Measurements from ENCODE around the gene HERC3.

The HERC3 gene

GRCh38 chr4:88738180-88738579 is 145.9 kb downstream of the HERC3 start:
- Histone ChIP-seq H3K9ac (ENCODE audit: low read length) (no peak overlapping the region), H3K4me1 (ENCODE audit: control insufficient read depth, low read depth, low read length) (peaks cover 16% of the 10 kb centered on the region), H3K27me3 (ENCODE audit: control insufficient read depth, insufficient read depth, low read length) (no peaks in the 10 kb centered on the region), H3K36me3 (ENCODE audit: control insufficient read depth, low read depth, low read length) (no peaks in the 10 kb centered on the region), H3K9me3 (ENCODE audit: control insufficient read depth, low read depth, low read length) (no peaks in the 10 kb centered on the region), H3K27ac (ENCODE audit: low read length) (no peak overlapping the region), H3K4me3 (ENCODE audit: low read length) (no peak overlapping the region)

- Histone ChIP-seq H3K27ac (ENCODE audit: low read length) (no peak overlapping the region), H3K36me3 (ENCODE audit: control insufficient read depth, low read depth, low read length) (peaks cover 8% of the 10 kb centered on the region), H3K9me3 (ENCODE audit: control insufficient read depth, low read depth, low read length) (no peaks in the 10 kb centered on the region), H3K4me1 (ENCODE audit: control insufficient read depth, low read depth, low read length) (peaks cover 13% of the 10 kb centered on the region), H3K27me3 (ENCODE audit: control insufficient read depth, insufficient read depth, low read length) (no peaks in the 10 kb centered on the region), H3K4me3 (ENCODE audit: low read length) (no peak overlapping the region), H3K9ac (ENCODE audit: low read length) (no peak overlapping the region)
These were observed 150.3 kb downstream of the HERC3 start for GRCh38 chr4:88742561-88742960.

GRCh38 chr4:88743696-88744095 is 151.4 kb downstream of the HERC3 start:
- no peak overlapping the region for H3K4me3 ChIP-seq (ENCODE audit: low read length)
- H3K9me3 ChIP-seq (ENCODE audit: control insufficient read depth, low read depth, low read length), result no peaks in the 10 kb centered on the region
- peaks cover 2% of the 10 kb centered on the region for H3K4me1 ChIP-seq (ENCODE audit: control insufficient read depth, low read depth, low read length)
- no peak overlapping the region for H3K27ac ChIP-seq (ENCODE audit: low read length)
- H3K27me3 ChIP-seq (ENCODE audit: control insufficient read depth, insufficient read depth, low read length), result no peaks in the 10 kb centered on the region
- peaks cover 14% of the 10 kb centered on the region for H3K36me3 ChIP-seq (ENCODE audit: control insufficient read depth, low read depth, low read length)
- H3K9ac ChIP-seq (ENCODE audit: low read length), result no peak overlapping the region

GRCh38 chr4:88744609-88745008 is 152.3 kb downstream of the HERC3 start:
- Histone ChIP-seq H3K9me3 (ENCODE audit: control insufficient read depth, low read depth, low read length) (no peaks in the 10 kb centered on the region), H3K27ac (ENCODE audit: low read length) (no peak overlapping the region), H3K4me3 (ENCODE audit: low read length) (no peak overlapping the region), H3K4me1 (ENCODE audit: control insufficient read depth, low read depth, low read length) (no peaks in the 10 kb centered on the region), H3K27me3 (ENCODE audit: control insufficient read depth, insufficient read depth, low read length) (no peaks in the 10 kb centered on the region), H3K9ac (ENCODE audit: low read length) (no peak overlapping the region), H3K36me3 (ENCODE audit: control insufficient read depth, low read depth, low read length) (peaks cover 22% of the 10 kb centered on the region)

GRCh38 chr4:88745175-88745574 is 152.9 kb downstream of the HERC3 start:
- no peak overlapping the region for H3K9ac ChIP-seq (ENCODE audit: low read length)
- H3K27me3 ChIP-seq (ENCODE audit: control insufficient read depth, insufficient read depth, low read length), result no peaks in the 10 kb centered on the region
- H3K9me3 ChIP-seq (ENCODE audit: control insufficient read depth, low read depth, low read length), result no peaks in the 10 kb centered on the region
- H3K4me1 ChIP-seq (ENCODE audit: control insufficient read depth, low read depth, low read length), result no peaks in the 10 kb centered on the region
- no peak overlapping the region for H3K27ac ChIP-seq (ENCODE audit: low read length)
- no peak overlapping the region for H3K4me3 ChIP-seq (ENCODE audit: low read length)
- peaks cover 27% of the 10 kb centered on the region for H3K36me3 ChIP-seq (ENCODE audit: control insufficient read depth, low read depth, low read length)

GRCh38 chr4:88745581-88746163 is 153.4 kb downstream of the HERC3 start:
- peaks cover 27% of the 10 kb centered on the region for H3K36me3 ChIP-seq (ENCODE audit: control insufficient read depth, low read depth, low read length)
- no peak overlapping the region for H3K9ac ChIP-seq (ENCODE audit: low read length)
- H3K4me1 ChIP-seq (ENCODE audit: control insufficient read depth, low read depth, low read length), result no peaks in the 10 kb centered on the region

GRCh38 chr4:88746206-88746605 is 153.9 kb downstream of the HERC3 start:
- Histone ChIP-seq H3K27ac (ENCODE audit: low read length) (no peak overlapping the region), H3K27me3 (ENCODE audit: control insufficient read depth, insufficient read depth, low read length) (no peaks in the 10 kb centered on the region), H3K4me1 (ENCODE audit: control insufficient read depth, low read depth, low read length) (no peaks in the 10 kb centered on the region), H3K4me3 (ENCODE audit: low read length) (no peak overlapping the region), H3K9ac (ENCODE audit: low read length) (no peak overlapping the region), H3K36me3 (ENCODE audit: control insufficient read depth, low read depth, low read length) (peaks cover 27% of the 10 kb centered on the region), H3K9me3 (ENCODE audit: control insufficient read depth, low read depth, low read length) (no peaks in the 10 kb centered on the region)

More at GRCh38 chr4:88745581-88746163, 153.4 kb downstream of the HERC3 start:
- Histone ChIP-seq H3K27me3 (ENCODE audit: control insufficient read depth, insufficient read depth, low read length) (no peaks in the 10 kb centered on the region), H3K9me3 (ENCODE audit: control insufficient read depth, low read depth, low read length) (no peaks in the 10 kb centered on the region), H3K27ac (ENCODE audit: low read length) (no peak overlapping the region), H3K4me3 (ENCODE audit: low read length) (no peak overlapping the region)

GRCh38 chr4:88747351-88747750 is 155.1 kb downstream of the HERC3 start:
- no peak overlapping the region for H3K4me3 ChIP-seq (ENCODE audit: low read length)
- peaks cover 27% of the 10 kb centered on the region for H3K36me3 ChIP-seq (ENCODE audit: control insufficient read depth, low read depth, low read length)
- no peaks in the 10 kb centered on the region for H3K27me3 ChIP-seq (ENCODE audit: control insufficient read depth, insufficient read depth, low read length)

GRCh38 chr4:88750369-88750768 is 158.1 kb downstream of the HERC3 start:
- Histone ChIP-seq H3K4me3 (ENCODE audit: low read length) (no peak overlapping the region), H3K36me3 (ENCODE audit: control insufficient read depth, low read depth, low read length) (peaks cover 30% of the 10 kb centered on the region), H3K9ac (ENCODE audit: low read length) (no peak overlapping the region), H3K27me3 (ENCODE audit: control insufficient read depth, insufficient read depth, low read length) (no peaks in the 10 kb centered on the region), H3K9me3 (ENCODE audit: control insufficient read depth, low read depth, low read length) (no peaks in the 10 kb centered on the region), H3K4me1 (ENCODE audit: control insufficient read depth, low read depth, low read length) (no peaks in the 10 kb centered on the region), H3K27ac (ENCODE audit: low read length) (no peak overlapping the region)

More at GRCh38 chr4:88747351-88747750, 155.1 kb downstream of the HERC3 start:
- Histone ChIP-seq H3K9ac (ENCODE audit: low read length) (no peak overlapping the region), H3K4me1 (ENCODE audit: control insufficient read depth, low read depth, low read length) (no peaks in the 10 kb centered on the region), H3K27ac (ENCODE audit: low read length) (no peak overlapping the region), H3K9me3 (ENCODE audit: control insufficient read depth, low read depth, low read length) (no peaks in the 10 kb centered on the region)

GRCh38 chr4:88751258-88752075 is 159.2 kb downstream of the HERC3 start:
- Histone ChIP-seq H3K4me3 (ENCODE audit: low read length) (no peak overlapping the region), H3K9ac (ENCODE audit: low read length) (no peak overlapping the region), H3K27ac (ENCODE audit: low read length) (no peak overlapping the region), H3K36me3 (ENCODE audit: control insufficient read depth, low read depth, low read length) (peaks cover 30% of the 10 kb centered on the region), H3K9me3 (ENCODE audit: control insufficient read depth, low read depth, low read length) (no peaks in the 10 kb centered on the region), H3K27me3 (ENCODE audit: control insufficient read depth, insufficient read depth, low read length) (no peaks in the 10 kb centered on the region), H3K4me1 (ENCODE audit: control insufficient read depth, low read depth, low read length) (no peaks in the 10 kb centered on the region)

GRCh38 chr4:88752076-88752463 is 159.8 kb downstream of the HERC3 start:
- no peak overlapping the region for H3K9ac ChIP-seq (ENCODE audit: low read length)
- H3K36me3 ChIP-seq (ENCODE audit: control insufficient read depth, low read depth, low read length), result peaks cover 25% of the 10 kb centered on the region
- no peaks in the 10 kb centered on the region for H3K9me3 ChIP-seq (ENCODE audit: control insufficient read depth, low read depth, low read length)
- H3K4me3 ChIP-seq (ENCODE audit: low read length), result no peak overlapping the region
- no peaks in the 10 kb centered on the region for H3K4me1 ChIP-seq (ENCODE audit: control insufficient read depth, low read depth, low read length)
- no peak overlapping the region for H3K27ac ChIP-seq (ENCODE audit: low read length)
- H3K27me3 ChIP-seq (ENCODE audit: control insufficient read depth, insufficient read depth, low read length), result no peaks in the 10 kb centered on the region

- Histone ChIP-seq H3K9ac (ENCODE audit: low read length) (no peak overlapping the region), H3K4me1 (ENCODE audit: control insufficient read depth, low read depth, low read length) (peaks cover 1% of the 10 kb centered on the region), H3K4me3 (ENCODE audit: low read length) (no peak overlapping the region), H3K9me3 (ENCODE audit: control insufficient read depth, low read depth, low read length) (no peaks in the 10 kb centered on the region), H3K36me3 (ENCODE audit: control insufficient read depth, low read depth, low read length) (peaks cover 22% of the 10 kb centered on the region), H3K27me3 (ENCODE audit: control insufficient read depth, insufficient read depth, low read length) (no peaks in the 10 kb centered on the region), H3K27ac (ENCODE audit: low read length) (no peak overlapping the region)
These were observed 160.5 kb downstream of the HERC3 start for GRCh38 chr4:88752754-88753153.
